GM12878 (cell line): ENCODE data around the gene CAMK4. TPM values are rescaled to one million over a fixed set of nuclear protein-coding genes. Genes with fewer than 3 reads are reported as not detected.
A peak's percentile ranks its signal among the peaks of the same experiment; 100 is the strongest.

Experiments used
- CBX5 ChIP-seq: sonication (generic); IDR thresholded peaks from 2 replicates; pipeline ENCODE4 v1.6.1; 2016; ENCODE audit warnings: low read depth, moderate library complexity, mild to moderate bottlenecking, inconsistent platforms
- ESRRA ChIP-seq: IDR thresholded peaks from 2 replicates; pipeline ENCODE4 v1.6.1; 2012; ENCODE audit warnings: mild to moderate bottlenecking, low read length, improper control_type of control experiment
- JUND ChIP-seq: IDR thresholded peaks from 2 replicates; pipeline ENCODE4 v1.6.1; 2012; ENCODE audit warnings: low read depth, mild to moderate bottlenecking, low read length, improper control_type of control experiment, moderate library complexity
- KAT2A ChIP-seq: conservative IDR thresholded peaks from 2 replicates; pipeline ENCODE4 v1.6.1; 2011; ENCODE audit warnings: low read depth, low read length; ENCODE audit not compliant: control insufficient read depth
- KLF5 ChIP-seq: fragments of 450-650 bp; IDR thresholded peaks from 2 replicates; pipeline ENCODE4 v1.6.1; 2014; ENCODE audit warnings: mild to moderate bottlenecking; ENCODE audit not compliant: partially characterized antibody
- MTA3 ChIP-seq: IDR thresholded peaks from 2 replicates; pipeline ENCODE4 v1.6.1; 2012; ENCODE audit warnings: low read length, inconsistent platforms, borderline replicate concordance
- MXI1 ChIP-seq: fragments of 150-350 bp; IDR thresholded peaks from 2 replicates; pipeline ENCODE4 v1.6.1; 2011; ENCODE audit warnings: low read depth, mild to moderate bottlenecking, inconsistent platforms, low read length, improper control_type of control experiment
- POLR2AphosphoS2 ChIP-seq: IDR thresholded peaks from 2 replicates; pipeline ENCODE4 v1.6.1; 2011; ENCODE audit warnings: low read depth, mild to moderate bottlenecking, low read length, improper control_type of control experiment, moderate library complexity
- POLR2AphosphoS5 ChIP-seq: IDR thresholded peaks from 2 replicates; pipeline ENCODE4 v1.6.1; 2011; ENCODE audit warnings: mild to moderate bottlenecking, low read length, inconsistent platforms
- RFX5 ChIP-seq: IDR thresholded peaks from 2 replicates; pipeline ENCODE4 v1.6.1; 2011; ENCODE audit warnings: low read depth, low read length, improper control_type of control experiment
- SPI1 ChIP-seq: IDR thresholded peaks from 2 replicates; pipeline ENCODE4 v1.6.1; 2011; ENCODE audit warnings: low read depth, mild to moderate bottlenecking, low read length, moderate library complexity, borderline replicate concordance; ENCODE audit not compliant: insufficient read depth
- TAF1 ChIP-seq: IDR thresholded peaks from 2 replicates; pipeline ENCODE4 v1.6.1; 2011; ENCODE audit warnings: mild to moderate bottlenecking, low read depth, low read length, borderline replicate concordance
- YBX1 ChIP-seq: fragments of 450-650 bp; IDR thresholded peaks from 2 replicates; pipeline ENCODE4 v1.6.1; 2016; ENCODE audit warnings: antibody characterized with exemption
- ZNF384 ChIP-seq: IDR thresholded peaks from 2 replicates; pipeline ENCODE4 v1.6.1; 2012; ENCODE audit warnings: low read depth, mild to moderate bottlenecking, low read length, improper control_type of control experiment, borderline replicate concordance
- ZSCAN29 ChIP-seq: fragments of 450-650 bp; IDR thresholded peaks from 2 replicates; pipeline ENCODE4 v1.6.1; 2017; ENCODE audit warnings: mild to moderate bottlenecking, moderate library complexity
- polyA plus RNA-seq, 11 experiments: library from polyadenylated mRNA; depleted of rRNA in 4 of 11; unstranded in 6 of 11; stranded (reverse) in 5 of 11; fragments of >200 nt; fragmentation: Nextera tagmentation in 4 of 11; fragmentation: Illumina TruSeq in 1 of 11; extraction: Ambion mirVana in 4 of 11; extraction: Trizol in 1 of 11; gene quantifications; 1 replicate in 1 of 11; 2 replicates in 10 of 11; pipeline versions ENCODE4 v1.2.1 to v1.2.3, GENCODE V29; 2011 to 2016; ENCODE audit warnings: inconsistent platforms in 2 of 11, missing spikeins in 2 of 11, low read depth in 1 of 11
- total RNA-seq, 4 experiments: library from RNA; depleted of rRNA in 3 of 4; stranded (reverse); fragments of >200 nt in 3 of 4; fragmentation: Illumina TruSeq in 1 of 4; extraction: Trizol in 1 of 4; gene quantifications; 2 replicates each; pipeline versions ENCODE4 v1.2.1 to v1.2.3, GENCODE V29; 2013 to 2021
- TF ChIP-seq, protein P1 (sequence below): IDR thresholded peaks from 2 replicates; pipeline ENCODE4 v1.6.1; 2012; ENCODE audit warnings: low read length, inconsistent platforms
- TF ChIP-seq, protein P2 (sequence below): IDR thresholded peaks from 2 replicates; pipeline ENCODE4 v1.6.1; 2011; ENCODE audit warnings: low read depth, low read length, improper control_type of control experiment, borderline replicate concordance
- TF ChIP-seq, protein P3 (sequence below): IDR thresholded peaks from 2 replicates; pipeline ENCODE4 v1.6.1; 2012; ENCODE audit warnings: low read depth, low read length, improper control_type of control experiment
- TF ChIP-seq, protein P4 (sequence below): fragments of 450-650 bp; IDR thresholded peaks from 2 replicates; pipeline ENCODE4 v1.6.1; 2017; ENCODE audit warnings: mild to moderate bottlenecking
- TF ChIP-seq, protein P5 (sequence below): fragments of 450-650 bp; IDR thresholded peaks from 2 replicates; pipeline ENCODE4 v1.6.1; 2016; ENCODE audit warnings: mild to moderate bottlenecking

CAMK4 gene
- total and polyA plus RNA-seq, 10 of the 15 experiments (the other 5 are each of a cell fraction or from before 2014, with no cell fraction given), result 13.3 to 51.9 (median 35.3) TPM

DNA sequence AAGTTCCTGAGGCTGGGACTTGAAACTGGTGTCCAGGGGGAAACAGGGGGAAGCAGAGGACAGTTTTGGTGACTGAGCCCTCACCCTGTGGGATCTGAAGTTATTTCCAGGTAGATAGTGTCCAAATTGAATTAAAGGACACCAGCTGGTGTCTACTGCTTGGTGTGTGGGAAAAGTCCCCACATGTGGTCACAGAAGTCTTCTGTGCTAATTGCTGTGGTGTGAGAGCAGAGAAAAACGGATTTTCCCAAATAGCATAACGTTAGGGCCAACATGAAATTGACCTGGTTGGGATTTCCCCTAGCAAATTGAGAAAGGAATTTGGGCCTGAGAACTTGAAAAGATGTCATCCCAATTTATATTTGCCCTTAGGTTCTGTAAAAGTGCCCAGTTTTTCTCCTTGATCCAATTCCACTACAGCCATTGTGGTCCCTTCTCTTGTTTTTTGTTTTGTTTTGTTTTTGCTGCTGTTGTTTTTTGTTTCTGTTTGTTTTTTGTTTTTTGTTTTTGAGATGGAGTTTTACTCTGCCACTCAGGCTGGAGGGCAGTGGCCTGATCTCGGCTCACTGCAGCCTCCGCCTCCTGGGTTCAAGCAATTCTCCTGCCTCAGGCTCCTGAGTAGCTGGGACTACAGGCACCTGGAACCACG, 293.8 kb downstream of the CAMK4 start (continued):
- TF ChIP-seq, protein P1, sequence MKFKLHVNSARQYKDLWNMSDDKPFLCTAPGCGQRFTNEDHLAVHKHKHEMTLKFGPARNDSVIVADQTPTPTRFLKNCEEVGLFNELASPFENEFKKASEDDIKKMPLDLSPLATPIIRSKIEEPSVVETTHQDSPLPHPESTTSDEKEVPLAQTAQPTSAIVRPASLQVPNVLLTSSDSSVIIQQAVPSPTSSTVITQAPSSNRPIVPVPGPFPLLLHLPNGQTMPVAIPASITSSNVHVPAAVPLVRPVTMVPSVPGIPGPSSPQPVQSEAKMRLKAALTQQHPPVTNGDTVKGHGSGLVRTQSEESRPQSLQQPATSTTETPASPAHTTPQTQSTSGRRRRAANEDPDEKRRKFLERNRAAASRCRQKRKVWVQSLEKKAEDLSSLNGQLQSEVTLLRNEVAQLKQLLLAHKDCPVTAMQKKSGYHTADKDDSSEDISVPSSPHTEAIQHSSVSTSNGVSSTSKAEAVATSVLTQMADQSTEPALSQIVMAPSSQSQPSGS, result peak; percentile 63
- TF ChIP-seq JUND (no peak), CBX5 (no peak), ZNF384 (no peak), POLR2AphosphoS5 (no peak), POLR2AphosphoS2 (no peak), RFX5 (no peak), KLF5 (no peak), MTA3 (no peak), YBX1 (no peak), ESRRA (no peak), ZSCAN29 (no peak), MXI1 (no peak), KAT2A (no peak), SPI1 (no peak), TAF1 (no peak)
- TF ChIP-seq, protein P2, sequence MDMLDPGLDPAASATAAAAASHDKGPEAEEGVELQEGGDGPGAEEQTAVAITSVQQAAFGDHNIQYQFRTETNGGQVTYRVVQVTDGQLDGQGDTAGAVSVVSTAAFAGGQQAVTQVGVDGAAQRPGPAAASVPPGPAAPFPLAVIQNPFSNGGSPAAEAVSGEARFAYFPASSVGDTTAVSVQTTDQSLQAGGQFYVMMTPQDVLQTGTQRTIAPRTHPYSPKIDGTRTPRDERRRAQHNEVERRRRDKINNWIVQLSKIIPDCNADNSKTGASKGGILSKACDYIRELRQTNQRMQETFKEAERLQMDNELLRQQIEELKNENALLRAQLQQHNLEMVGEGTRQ, result no peak
- TF ChIP-seq, protein P3, sequence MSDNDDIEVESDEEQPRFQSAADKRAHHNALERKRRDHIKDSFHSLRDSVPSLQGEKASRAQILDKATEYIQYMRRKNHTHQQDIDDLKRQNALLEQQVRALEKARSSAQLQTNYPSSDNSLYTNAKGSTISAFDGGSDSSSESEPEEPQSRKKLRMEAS, result no peak
- TF ChIP-seq, protein P4, sequence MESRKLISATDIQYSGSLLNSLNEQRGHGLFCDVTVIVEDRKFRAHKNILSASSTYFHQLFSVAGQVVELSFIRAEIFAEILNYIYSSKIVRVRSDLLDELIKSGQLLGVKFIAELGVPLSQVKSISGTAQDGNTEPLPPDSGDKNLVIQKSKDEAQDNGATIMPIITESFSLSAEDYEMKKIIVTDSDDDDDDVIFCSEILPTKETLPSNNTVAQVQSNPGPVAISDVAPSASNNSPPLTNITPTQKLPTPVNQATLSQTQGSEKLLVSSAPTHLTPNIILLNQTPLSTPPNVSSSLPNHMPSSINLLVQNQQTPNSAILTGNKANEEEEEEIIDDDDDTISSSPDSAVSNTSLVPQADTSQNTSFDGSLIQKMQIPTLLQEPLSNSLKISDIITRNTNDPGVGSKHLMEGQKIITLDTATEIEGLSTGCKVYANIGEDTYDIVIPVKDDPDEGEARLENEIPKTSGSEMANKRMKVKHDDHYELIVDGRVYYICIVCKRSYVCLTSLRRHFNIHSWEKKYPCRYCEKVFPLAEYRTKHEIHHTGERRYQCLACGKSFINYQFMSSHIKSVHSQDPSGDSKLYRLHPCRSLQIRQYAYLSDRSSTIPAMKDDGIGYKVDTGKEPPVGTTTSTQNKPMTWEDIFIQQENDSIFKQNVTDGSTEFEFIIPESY, result no peak
- TF ChIP-seq, protein P5, sequence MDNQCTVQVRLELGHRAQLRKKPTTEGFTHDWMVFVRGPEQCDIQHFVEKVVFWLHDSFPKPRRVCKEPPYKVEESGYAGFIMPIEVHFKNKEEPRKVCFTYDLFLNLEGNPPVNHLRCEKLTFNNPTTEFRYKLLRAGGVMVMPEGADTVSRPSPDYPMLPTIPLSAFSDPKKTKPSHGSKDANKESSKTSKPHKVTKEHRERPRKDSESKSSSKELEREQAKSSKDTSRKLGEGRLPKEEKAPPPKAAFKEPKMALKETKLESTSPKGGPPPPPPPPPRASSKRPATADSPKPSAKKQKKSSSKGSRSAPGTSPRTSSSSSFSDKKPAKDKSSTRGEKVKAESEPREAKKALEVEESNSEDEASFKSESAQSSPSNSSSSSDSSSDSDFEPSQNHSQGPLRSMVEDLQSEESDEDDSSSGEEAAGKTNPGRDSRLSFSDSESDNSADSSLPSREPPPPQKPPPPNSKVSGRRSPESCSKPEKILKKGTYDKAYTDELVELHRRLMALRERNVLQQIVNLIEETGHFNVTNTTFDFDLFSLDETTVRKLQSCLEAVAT, result peak; percentile 41; the same call in 1 of the 2 replicates
